Fibroblast of gingiva (primary cell): ENCODE results near the gene RIMS3.

Experiments
- DNase-seq: peaks from one replicate; pipeline ENCODE4 v3.0.0-alpha.2; 2011; ENCODE audit warnings: low read depth

RIMS3 gene

GRCh38 chr1:40653851-40654537 is 11.5 kb downstream of the RIMS3 start:
- DNase-seq, result no peak

DNA sequence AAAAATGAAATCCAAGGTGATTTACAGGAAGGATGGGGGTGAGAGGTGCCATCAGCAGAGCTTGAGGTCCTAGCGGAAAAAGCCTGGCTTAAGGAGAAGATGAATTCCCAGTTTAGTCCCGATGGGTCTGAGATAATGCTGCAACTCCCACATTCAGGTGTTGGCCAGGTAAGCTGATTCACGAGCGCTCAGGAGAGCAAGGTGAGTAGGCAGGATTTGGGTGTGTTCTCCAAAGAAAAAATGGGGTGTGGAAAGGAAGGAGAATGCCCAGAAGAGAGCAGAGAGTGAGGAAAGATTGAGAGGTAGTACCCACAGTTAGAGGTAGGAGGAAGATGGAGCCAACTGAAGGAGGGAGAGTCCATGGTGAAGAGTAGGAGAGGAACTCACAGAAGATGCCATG is 12.5 kb downstream of the RIMS3 start:
- no peak for DNase-seq

DNA sequence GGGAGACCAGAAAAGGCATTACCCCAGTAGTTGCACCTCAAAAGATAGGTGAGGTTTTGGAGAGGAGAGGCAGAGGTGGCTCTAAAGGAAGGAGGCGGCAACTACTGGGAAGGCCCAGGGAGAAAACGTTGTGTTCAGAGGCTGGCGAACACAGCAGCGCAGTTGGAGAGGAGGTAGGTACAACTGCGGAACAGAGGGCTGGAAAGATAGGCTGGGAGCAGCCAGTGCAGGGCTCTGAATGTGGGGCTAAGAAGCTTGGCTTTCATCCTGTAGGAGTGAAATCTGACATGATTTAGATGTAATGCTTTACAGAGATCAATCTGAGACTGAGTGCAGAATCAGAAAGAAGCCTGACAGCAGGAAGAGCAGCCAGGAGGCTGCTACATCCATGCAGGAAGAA is 13.0 kb downstream of the RIMS3 start:
- DNase-seq, result no peak

DNA sequence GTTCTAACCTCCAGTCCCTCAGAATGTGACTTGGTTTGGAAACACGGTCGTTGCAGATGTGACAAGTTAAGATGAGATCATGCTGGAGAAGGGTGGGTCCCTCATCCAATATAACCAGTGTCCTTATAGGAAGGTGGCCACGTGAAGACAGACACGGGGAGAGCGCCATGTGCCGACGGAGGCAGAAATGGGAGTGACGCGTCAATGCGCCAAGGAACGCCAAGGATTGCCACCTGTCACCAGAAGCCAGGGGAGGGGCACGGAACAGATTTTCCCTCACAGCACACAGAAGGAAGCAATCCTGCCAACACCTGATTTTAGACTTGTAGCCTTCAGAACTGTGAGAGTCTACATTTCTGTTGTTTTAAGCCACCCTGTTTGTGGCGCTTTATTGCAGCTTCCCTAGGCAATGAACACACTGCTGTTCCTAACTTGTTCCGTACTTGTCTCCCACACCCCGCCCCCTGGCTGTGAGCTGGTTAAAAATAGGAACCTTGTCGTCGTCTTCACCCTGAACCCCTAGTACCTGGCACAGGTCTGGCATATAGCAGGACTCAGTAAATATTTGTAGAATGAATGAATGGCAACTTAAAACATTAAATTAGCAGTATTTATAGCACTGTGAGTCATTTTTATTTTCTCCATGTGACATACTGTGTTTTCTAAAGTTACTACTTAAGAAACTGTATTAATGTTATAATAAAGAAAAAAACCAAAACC is 14.2 kb downstream of the RIMS3 start:
- no peak for DNase-seq

GRCh38 chr1:40650075-40650474 is 15.4 kb downstream of the RIMS3 start:
- no peak for DNase-seq

DNA sequence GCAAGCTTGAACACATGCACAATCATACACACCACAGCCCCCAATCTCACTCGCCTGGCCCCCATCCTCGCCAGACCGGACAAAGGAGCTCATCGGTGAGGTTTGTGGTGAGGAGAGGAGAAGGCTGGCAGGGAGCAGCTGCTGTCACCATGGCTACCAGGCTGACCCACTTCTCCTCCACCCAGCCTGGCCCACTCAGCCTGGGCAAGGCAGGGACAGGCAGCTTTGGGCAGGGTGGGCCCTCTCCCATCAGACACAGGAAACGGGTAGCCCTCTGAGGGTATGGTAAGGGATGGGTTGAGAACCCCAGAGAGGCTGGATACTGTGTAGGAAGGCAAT is 15.9 kb downstream of the RIMS3 start:
- DNase-seq, result no peak

GRCh38 chr1:40648928-40649591 is 16.4 kb downstream of the RIMS3 start:
- no peak for DNase-seq

GRCh38 chr1:40648200-40648599 is 17.3 kb downstream of the RIMS3 start:
- no peak for DNase-seq

- no peak for DNase-seq
These were observed 19.2 kb downstream of the RIMS3 start for GRCh38 chr1:40646315-40646714.

DNA sequence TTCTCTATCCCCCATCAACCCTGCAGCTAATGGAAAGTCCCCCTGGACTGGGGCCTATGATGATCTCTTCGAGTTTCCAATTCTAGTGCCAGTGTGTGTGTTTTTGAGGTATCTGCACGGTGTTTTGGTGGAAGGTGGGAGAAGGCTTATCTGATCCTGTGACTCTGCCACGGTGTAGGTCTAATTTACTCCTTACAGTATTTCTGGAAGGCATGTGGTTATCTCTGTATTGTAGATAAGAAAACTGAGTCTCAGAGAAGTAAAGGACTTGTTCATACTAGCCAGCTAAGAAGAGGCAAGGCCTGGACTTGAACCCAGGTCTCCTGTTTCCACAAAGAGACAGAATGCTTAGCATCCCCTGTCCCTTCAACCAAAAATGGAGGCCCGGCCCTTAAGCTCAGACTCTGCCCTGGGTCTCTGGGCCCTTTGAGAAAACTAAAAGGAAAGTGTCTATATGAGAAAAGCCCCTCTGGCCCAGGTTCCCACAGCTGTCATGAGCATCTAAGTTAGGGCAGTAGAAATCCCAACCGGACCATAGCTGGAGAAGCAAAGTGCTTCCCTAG is 20.3 kb downstream of the RIMS3 start:
- no peak for DNase-seq

DNA sequence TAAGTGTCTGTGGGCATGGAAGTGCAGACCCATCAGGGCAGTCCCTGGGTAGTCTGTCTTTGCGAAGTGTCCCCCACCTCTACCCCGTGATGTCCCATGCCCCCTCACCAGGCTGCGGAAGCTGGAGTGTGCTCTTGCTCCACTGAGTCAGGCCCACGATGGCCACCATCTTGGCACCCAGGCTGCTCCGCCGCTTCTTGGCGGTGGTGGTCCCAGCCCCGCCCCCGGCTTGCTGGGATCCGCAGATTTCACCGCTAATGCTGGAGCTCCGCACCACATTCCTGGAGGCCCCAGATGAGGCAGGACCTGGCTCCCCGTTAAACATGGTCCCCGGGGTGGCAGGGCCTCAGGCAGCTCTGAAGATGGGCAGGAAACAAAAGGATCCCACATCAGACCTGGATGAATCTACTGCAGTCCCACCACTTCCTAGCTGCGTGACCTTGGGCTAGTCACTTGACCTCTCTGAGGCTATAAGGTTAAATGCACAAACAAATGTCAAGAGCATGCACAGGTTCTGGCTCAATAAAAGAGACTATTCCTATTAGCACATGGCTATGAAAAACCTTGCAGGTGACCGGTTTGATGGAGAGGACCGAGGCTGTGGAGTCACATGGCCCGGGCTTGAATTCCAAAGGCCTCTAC is 23.8 kb downstream of the RIMS3 start:
- DNase-seq, result no peak

- no peak for DNase-seq
These were observed 25.0 kb downstream of the RIMS3 start for GRCh38 chr1:40640314-40641076.

DNA sequence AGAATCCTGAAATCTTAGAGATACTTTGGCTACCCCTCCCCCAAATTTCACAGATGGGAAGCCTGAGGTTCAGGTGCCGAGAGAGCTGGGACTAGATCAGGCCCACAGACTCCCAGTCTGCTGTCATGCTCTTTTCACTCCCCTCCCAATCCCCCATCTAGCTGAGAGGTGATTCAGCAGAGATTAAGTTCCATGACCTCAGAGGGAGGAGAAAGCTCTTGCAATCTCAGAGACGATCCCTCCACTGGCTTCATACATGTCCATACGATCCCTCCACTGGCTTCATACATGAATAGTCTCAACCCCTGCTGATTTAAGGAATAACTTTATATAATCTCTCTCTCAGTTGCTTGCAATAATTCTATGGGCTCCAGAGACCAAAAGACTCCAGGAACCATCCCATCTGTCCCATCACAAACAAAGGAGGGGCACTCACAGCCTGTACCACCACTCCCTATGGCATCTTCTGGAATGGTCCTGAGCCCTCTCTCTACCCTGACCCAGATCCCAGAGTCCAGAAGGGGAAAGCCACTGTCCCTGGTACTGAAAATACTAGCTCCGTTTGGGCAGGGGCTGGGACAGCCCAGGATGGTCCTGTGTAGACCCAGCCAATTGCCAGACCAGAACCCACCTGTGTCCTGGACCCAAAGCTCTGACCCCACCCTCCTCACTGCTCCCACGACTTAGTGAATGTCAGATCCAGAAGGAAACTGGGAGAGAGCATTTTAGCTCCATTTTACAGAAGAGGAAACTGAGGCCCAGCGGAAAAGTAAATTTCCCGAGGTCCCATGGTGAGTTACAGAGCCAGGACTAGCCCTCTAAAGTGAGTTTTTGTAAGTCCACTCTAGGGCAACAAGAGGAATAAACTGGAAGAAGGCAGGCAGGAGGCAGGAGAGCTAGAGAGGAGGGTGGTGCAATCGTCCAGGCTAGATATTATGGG is 27.1 kb downstream of the RIMS3 start:
- DNase-seq, result no peak

DNA sequence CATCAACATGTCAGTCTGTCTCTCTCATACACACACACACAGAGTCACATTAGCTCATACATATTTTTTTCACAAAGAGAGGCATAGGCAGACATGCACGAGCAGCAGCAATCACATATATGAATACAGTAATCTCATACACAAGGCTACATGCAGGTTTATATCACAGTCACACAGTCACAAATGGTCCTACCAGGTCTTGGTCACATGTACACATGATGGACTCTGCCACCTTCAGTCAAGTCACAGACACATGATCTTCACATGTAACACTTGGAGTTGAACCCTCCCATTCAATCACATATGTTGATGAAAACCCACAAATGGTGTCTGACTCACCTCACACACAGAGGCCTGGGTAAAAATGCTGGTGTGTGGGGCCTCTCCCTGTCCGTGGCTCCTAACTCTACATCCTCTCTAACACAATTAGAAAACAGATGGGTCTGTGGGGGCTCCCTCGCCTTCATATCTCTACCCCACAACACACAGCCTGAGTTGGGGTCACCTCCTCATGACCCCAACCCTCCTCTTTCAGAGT is 27.9 kb downstream of the RIMS3 start:
- DNase-seq, result no peak

DNA sequence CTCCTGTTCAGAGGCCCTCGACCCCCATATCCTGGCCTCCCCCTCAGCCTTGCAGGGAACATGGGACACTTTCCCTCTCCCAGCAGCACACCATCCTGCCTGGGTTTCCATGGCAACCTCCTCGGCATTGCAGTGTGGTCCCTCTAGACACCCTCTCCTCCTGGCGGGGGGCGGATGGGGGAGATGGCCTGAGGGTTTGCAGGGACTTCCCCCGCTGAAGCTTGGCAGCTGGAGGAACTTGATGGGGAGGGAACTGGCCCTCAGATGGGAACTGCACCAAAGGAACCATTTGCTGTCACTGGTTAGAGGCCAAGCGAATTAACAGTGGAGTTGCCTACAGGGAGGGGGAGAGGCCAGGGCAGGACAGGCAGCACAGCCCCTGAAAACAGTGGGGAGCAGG is 28.7 kb downstream of the RIMS3 start:
- no peak for DNase-seq

DNA sequence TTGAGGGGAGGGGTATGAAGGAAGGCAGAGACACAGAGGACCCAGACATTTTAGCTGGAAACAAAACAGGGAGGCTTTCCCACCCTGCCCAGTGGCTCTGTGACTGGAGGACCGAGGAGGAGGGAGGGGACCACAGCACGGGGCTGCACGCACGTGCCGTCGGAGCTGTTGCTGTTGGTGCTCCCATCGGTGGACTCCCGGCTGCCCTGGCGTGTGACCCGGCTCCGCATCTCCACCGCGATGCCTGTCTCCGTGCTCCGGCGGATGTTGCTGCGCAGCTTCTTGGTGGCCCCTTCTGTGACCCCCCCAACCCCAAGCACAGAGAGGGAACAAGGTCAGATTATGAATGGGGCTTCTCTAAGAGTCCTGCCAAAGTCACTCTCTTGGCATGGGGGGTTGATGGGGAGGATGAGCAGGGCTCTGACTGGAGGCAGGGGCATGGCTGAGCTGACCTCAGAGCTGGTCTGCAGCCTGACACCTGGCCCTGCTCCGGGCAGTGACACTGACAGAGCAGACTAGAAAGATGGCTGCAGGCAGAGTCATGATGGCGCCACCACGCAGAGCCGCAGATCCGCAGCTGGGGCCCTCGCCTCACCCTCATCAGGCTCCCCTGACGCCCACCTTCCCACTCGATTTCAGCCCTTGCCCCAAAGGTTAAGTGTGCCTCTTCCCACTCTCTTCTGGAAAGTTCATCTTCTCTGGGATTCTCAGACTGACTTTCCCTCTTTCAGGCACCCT is 29.6 kb downstream of the RIMS3 start:
- no peak for DNase-seq

DNA sequence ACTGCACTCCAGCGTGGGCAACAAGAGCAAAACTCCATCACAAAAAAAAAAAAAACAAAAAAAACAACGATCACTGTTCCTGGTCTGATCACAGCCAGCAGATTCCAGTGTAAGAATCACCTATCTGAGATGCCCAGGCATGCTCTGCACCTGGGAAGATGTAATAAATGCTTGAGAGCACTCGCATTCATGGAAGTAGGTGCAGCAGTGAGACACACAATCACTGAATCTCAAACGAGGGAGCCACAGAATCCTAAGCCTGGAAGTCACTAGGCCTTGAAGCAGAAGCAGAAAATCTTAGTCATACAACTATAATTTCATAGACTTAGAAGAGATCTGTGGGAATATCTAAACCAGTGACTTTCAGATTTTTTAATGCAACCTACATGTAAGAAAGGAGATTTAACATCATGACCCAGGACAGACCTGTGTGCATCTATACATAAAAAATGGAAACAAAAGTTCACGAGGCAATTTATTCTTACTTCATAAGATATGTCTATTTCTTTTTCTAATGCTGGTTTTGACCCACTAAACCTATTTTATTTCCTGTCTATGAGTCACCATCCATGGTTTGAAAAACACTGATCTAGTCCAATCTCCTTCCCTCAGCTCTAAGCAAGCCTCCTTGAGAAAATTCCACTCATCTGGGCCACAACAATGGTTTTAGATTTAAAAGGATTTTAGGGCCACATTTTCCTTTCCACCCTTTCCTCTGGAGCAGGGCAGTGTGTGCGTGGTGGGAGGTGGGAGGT is 30.4 kb downstream of the RIMS3 start:
- no peak for DNase-seq

GRCh38 chr1:40633931-40634376 is 31.5 kb downstream of the RIMS3 start:
- DNase-seq, result no peak

DNA sequence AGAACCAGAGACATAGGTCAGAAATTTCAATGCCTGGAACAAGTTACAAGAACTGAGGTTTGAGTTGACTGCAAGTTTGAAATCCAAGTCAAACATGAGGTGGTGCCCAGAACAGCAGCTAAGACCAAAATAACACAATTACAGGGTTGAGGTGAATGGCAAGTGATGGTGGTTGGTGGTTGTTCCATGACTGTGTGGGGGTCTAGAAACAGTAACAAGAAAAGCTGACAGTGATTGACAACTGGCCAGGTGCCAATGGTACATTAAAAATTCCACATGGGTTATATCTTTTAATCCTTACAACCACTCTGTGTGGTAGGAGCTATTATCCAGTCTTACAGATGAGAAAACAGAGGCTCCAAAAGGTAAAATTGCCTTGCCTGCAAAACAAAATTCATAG is 32.0 kb downstream of the RIMS3 start:
- DNase-seq, result no peak
